Measurements from ENCODE around the gene MYH3. TPM values are rescaled to one million over a fixed set of nuclear protein-coding genes. Genes with fewer than 3 reads are reported as not detected.
A peak's percentile ranks its signal among the peaks of the same experiment; 100 is the strongest.

The MYH3 gene
- total RNA-seq, 1 experiment from 2014 or later, result 4.1 TPM

DNA sequence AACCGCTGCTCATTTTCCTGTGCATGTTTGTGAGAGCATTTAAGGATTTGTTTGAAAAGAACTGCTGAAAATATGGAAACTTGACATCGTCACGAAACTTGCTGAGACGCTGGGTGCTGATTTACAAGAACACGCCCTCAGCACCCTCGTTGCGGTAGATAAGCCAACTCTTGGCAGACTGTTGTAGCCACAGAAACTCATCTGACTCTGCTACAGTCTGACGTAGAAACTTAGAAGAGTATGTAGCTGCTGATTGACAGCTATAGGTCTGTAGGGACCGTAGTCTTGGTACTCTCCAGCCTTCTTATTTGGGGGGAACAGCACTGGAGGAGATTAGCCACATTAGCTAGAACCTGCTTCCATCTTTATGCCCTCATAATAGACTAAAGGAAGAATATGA is 71.6 kb downstream of the MYH3 start:
- intact Hi-C loops (cut with micrococcal nuclease), result no loop called here
- BruUV-seq (replicated peaks), result no TSS peak
- Histone ChIP-seq H3K27me3 (ENCODE audit: low read length) (peaks cover 43% of the 10 kb centered on the region), H2AFZ (ENCODE audit: low read length) (no peak overlapping the region), H3K9me2 (replicated peaks; ENCODE audit: low read length) (no peaks in the 10 kb centered on the region), H3K9ac (ENCODE audit: low read length) (no peak overlapping the region), H3K36me3 (ENCODE audit: low read depth, low read length) (no peaks in the 10 kb centered on the region), H3K4me1 (ENCODE audit: insufficient read depth, low read length) (no peaks in the 10 kb centered on the region), H4K20me1 (ENCODE audit: low read length) (no peaks in the 10 kb centered on the region), H3K27ac (ENCODE audit: low read length) (no peak overlapping the region), H3K9me3 (ENCODE audit: low read length) (no peaks in the 10 kb centered on the region), H3K4me2 (ENCODE audit: low read length) (no peak overlapping the region), H3K79me2 (ENCODE audit: low read length) (no peaks in the 10 kb centered on the region), H3F3A (ENCODE audit: low read length, unreplicated experiment) (no peaks in the 10 kb centered on the region), H3K4me3 (ENCODE audit: low read length) (no peak overlapping the region)
- ChIA-PET POLR2A (ENCODE audit: unreplicated experiment) (no interaction called here), CTCF (no interaction called here)
- DNase-seq, result no peak
- TF ChIP-seq, protein P1, sequence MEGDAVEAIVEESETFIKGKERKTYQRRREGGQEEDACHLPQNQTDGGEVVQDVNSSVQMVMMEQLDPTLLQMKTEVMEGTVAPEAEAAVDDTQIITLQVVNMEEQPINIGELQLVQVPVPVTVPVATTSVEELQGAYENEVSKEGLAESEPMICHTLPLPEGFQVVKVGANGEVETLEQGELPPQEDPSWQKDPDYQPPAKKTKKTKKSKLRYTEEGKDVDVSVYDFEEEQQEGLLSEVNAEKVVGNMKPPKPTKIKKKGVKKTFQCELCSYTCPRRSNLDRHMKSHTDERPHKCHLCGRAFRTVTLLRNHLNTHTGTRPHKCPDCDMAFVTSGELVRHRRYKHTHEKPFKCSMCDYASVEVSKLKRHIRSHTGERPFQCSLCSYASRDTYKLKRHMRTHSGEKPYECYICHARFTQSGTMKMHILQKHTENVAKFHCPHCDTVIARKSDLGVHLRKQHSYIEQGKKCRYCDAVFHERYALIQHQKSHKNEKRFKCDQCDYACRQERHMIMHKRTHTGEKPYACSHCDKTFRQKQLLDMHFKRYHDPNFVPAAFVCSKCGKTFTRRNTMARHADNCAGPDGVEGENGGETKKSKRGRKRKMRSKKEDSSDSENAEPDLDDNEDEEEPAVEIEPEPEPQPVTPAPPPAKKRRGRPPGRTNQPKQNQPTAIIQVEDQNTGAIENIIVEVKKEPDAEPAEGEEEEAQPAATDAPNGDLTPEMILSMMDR (conservative IDR thresholded peaks at IDR 0.05; ENCODE audit: low read depth, low read length), result no peak
- TF ChIP-seq EZH2phosphoT487 (IDR thresholded peaks at IDR 0.05; ENCODE audit: borderline replicate concordance, low read length) (no peak), EZH2 (IDR thresholded peaks at IDR 0.05; ENCODE audit: low read length, unreplicated experiment) (no peak)
- ATAC-seq, result no peak

DNA sequence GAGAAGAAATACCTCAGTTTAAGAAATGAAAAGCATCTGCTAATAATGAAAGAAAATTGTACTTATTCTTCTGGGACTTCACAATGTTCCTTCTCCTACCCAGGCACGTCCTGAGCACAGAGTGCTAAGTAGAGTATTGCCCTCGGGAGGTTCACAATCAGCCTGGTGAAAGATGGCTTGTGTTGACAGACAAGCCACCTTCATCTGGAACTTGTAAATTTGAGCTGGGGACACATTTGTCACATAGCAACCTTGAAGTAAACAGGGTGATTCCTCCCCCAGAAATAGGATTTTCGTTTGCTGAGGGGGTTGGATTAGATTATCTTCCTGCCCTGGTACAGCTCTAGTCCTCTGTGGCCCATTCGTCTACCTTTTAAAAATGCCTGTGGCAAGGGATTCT is 73.3 kb downstream of the MYH3 start:
- TF ChIP-seq, protein P1 (conservative IDR thresholded peaks at IDR 0.05; ENCODE audit: low read depth, low read length), result no peak
- no peak for TF ChIP-seq EZH2 (IDR thresholded peaks at IDR 0.05; ENCODE audit: low read length, unreplicated experiment)
- TF ChIP-seq EZH2phosphoT487 (IDR thresholded peaks at IDR 0.05; ENCODE audit: borderline replicate concordance, low read length), result no peak
- ChIA-PET CTCF (no interaction called here), POLR2A (ENCODE audit: unreplicated experiment) (no interaction called here)
- peaks cover 41% of the 10 kb centered on the region for H3K27me3 ChIP-seq (ENCODE audit: low read length)
- H3K4me3 ChIP-seq (ENCODE audit: low read length), result no peak overlapping the region
- H3K79me2 ChIP-seq (ENCODE audit: low read length), result no peaks in the 10 kb centered on the region
- H2AFZ ChIP-seq (ENCODE audit: low read length), result no peak overlapping the region
- no TSS peak for BruUV-seq (replicated peaks)
- no peaks in the 10 kb centered on the region for H3F3A ChIP-seq (ENCODE audit: low read length, unreplicated experiment)
- DNase-seq, result no peak
- H3K9me2 ChIP-seq (replicated peaks; ENCODE audit: low read length), result no peaks in the 10 kb centered on the region
- H3K4me1 ChIP-seq (ENCODE audit: insufficient read depth, low read length), result no peaks in the 10 kb centered on the region
- no peak overlapping the region for H3K27ac ChIP-seq (ENCODE audit: low read length)
- H3K9me3 ChIP-seq (ENCODE audit: low read length), result no peaks in the 10 kb centered on the region
- no peaks in the 10 kb centered on the region for H3K36me3 ChIP-seq (ENCODE audit: low read depth, low read length)
- no peaks in the 10 kb centered on the region for H4K20me1 ChIP-seq (ENCODE audit: low read length)
- no peak overlapping the region for H3K4me2 ChIP-seq (ENCODE audit: low read length)
- intact Hi-C loops (cut with micrococcal nuclease), result no loop called here
- no peak overlapping the region for H3K9ac ChIP-seq (ENCODE audit: low read length)
- ATAC-seq, result no peak

DNA sequence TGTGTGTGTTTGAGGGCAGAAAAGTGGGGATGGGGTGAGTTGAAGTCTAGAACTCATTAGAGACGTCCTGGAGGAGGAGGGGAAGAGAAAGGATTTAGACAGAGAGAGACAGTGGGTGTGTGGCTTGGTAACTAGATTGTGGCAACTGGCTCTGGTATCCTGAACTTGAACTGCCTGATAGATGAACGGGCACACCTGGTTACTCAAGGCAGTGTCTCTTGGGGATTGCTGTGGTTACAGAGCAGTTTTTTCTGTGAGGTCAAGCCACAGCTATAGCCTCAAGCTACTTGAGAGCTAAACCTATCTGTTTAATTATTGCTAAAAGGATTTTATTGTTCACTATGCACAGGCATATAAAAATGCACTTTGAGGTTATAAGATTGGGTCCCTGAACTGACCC is 77.8 kb downstream of the MYH3 start:
- TF ChIP-seq EZH2 (IDR thresholded peaks at IDR 0.05; ENCODE audit: low read length, unreplicated experiment) (no peak), EZH2phosphoT487 (IDR thresholded peaks at IDR 0.05; ENCODE audit: borderline replicate concordance, low read length) (no peak)
- TF ChIP-seq, protein P1 (conservative IDR thresholded peaks at IDR 0.05; ENCODE audit: low read depth, low read length), result no peak
- Histone ChIP-seq H3K9me3 (ENCODE audit: low read length) (no peaks in the 10 kb centered on the region), H3K27me3 (ENCODE audit: low read length) (peaks cover 17% of the 10 kb centered on the region), H3K4me1 (ENCODE audit: insufficient read depth, low read length) (no peaks in the 10 kb centered on the region), H3K9me2 (replicated peaks; ENCODE audit: low read length) (no peaks in the 10 kb centered on the region), H3F3A (ENCODE audit: low read length, unreplicated experiment) (no peaks in the 10 kb centered on the region), H2AFZ (ENCODE audit: low read length) (no peak overlapping the region), H3K79me2 (ENCODE audit: low read length) (no peaks in the 10 kb centered on the region), H3K36me3 (ENCODE audit: low read depth, low read length) (no peaks in the 10 kb centered on the region), H3K4me2 (ENCODE audit: low read length) (no peak overlapping the region), H3K4me3 (ENCODE audit: low read length) (no peak overlapping the region), H3K27ac (ENCODE audit: low read length) (no peak overlapping the region), H3K9ac (ENCODE audit: low read length) (no peak overlapping the region), H4K20me1 (ENCODE audit: low read length) (no peaks in the 10 kb centered on the region)
- intact Hi-C loops (cut with micrococcal nuclease), result no loop called here
- ChIA-PET POLR2A (ENCODE audit: unreplicated experiment) (no interaction called here), CTCF (no interaction called here)
- peak; percentile 6 for DNase-seq
- ATAC-seq, result no peak
- no TSS peak for BruUV-seq (replicated peaks)

Other genes with a start within 250 kb of the MYH3 start
- not detected in 2 replicates for gene MYH8, start 235.4 kb downstream of the MYH3 start, total RNA-seq (2014; rRNA removed)
- not detected in 2 replicates for gene MYH4, start 187.8 kb downstream of the MYH3 start, total RNA-seq (2014; rRNA removed)
- gene MYH1, start 138.8 kb downstream of the MYH3 start, total RNA-seq (2014; rRNA removed), result not detected in 2 replicates
- gene MYH2, start 107.7 kb downstream of the MYH3 start, total RNA-seq (2014; rRNA removed), result not detected in 2 replicates
- 38.0 and 59.7 TPM in 2 replicates for gene SCO1, start 40.2 kb upstream of the MYH3 start, total RNA-seq (2014; rRNA removed)
- gene ADPRM, start 40.3 kb upstream of the MYH3 start, total RNA-seq (2014; rRNA removed), result 2.4 and 2.9 TPM in 2 replicates
- 0.98 and 3.9 TPM in 2 replicates for gene TMEM220, start 72.7 kb upstream of the MYH3 start, total RNA-seq (2014; rRNA removed)
- gene TMEM238L, start 146.8 kb upstream of the MYH3 start, total RNA-seq (2014; rRNA removed), result not detected in 2 replicates
- not detected in 2 replicates for gene PIRT, start 180.8 kb upstream of the MYH3 start, total RNA-seq (2014; rRNA removed)